Measurements from ENCODE around the gene STUM. TPM values are rescaled to one million over a fixed set of nuclear protein-coding genes. Genes with fewer than 3 reads are reported as not detected.
"Not testable (repeated sequence)": the region's sequence is repeated elsewhere in the genome, so short reads cannot be mapped to it uniquely, and the experiment has no call there.

The STUM gene
- polyA plus RNA-seq, 1 of the 3 experiments (the other 2 are of a cell fraction): not detected

- H3F3A ChIP-seq (replicated peaks; ENCODE audit: insufficient read depth): no peaks in the 10 kb centered on the region
- H3K27me3 ChIP-seq (ENCODE audit: insufficient read depth): no peaks in the 10 kb centered on the region
- WGBS (ENCODE audit: low lambda C conversion rate): 93% methylated on average over 8 of the region's 16 CpGs
- no peak overlapping the region for H3K4me2 ChIP-seq
- H3K4me1 ChIP-seq (ENCODE audit: control insufficient read depth in 1 of 2, insufficient read depth in 2 of 2, low read depth in 1 of 2, low read length in 1 of 2): peaks cover 0 to 5% of the 10 kb centered on the region in 2 experiments; a peak in 1 of 4 replicates
- no peaks in the 10 kb centered on the region for H3K9me3 ChIP-seq
- no peak overlapping the region for H2AFZ ChIP-seq (ENCODE audit: low read depth)
- H3K36me3 ChIP-seq (replicated peaks in 1 of 2; ENCODE audit: control insufficient read depth in 1 of 2, insufficient read depth in 2 of 2, low read length in 1 of 2): no peaks in the 10 kb centered on the region
- H3K27ac ChIP-seq (ENCODE audit: low read depth in 2 of 2, low read length in 1 of 2): no peak overlapping the region
- H3K9ac ChIP-seq: no peak overlapping the region
- H3K4me3 ChIP-seq (ENCODE audit: low read depth in 2 of 2, low read length in 1 of 2): no peak overlapping the region
- TF ChIP-seq IRF3 (IDR thresholded peaks at IDR 0.05; ENCODE audit: low read depth, low read length) (no peak), EP300 (IDR thresholded peaks at IDR 0.05; ENCODE audit: borderline replicate concordance in 1 of 2, low read depth in 1 of 2, low read length in 1 of 2) (no peak), EZH2phosphoT487 (IDR thresholded peaks at IDR 0.05; ENCODE audit: borderline replicate concordance, low read depth) (no peak)
- H3K9me2 ChIP-seq: no peaks in the 10 kb centered on the region
- POLR2A ChIA-PET: no interaction called here
- CTCF ChIA-PET: interaction anchor here (0.9 to 2.4 kb wide), 4 partner anchors 13 to 214 kb away, joined by 3 to 14 read pairs (median 8); no protein-coding TSS in a partner anchor
- no peak for DNase-seq
- no peaks in the 10 kb centered on the region for H3K79me2 ChIP-seq (ENCODE audit: insufficient read depth)
- no peaks in the 10 kb centered on the region for H4K20me1 ChIP-seq (ENCODE audit: insufficient read depth)
Observed at GRCh38 chr1:226638608-226639007, 90.0 kb downstream of the STUM start.

- 71% methylated on average over 5 of the region's 8 CpGs for WGBS (ENCODE audit: low lambda C conversion rate)
Observed at GRCh38 chr1:226639206-226639605, 90.6 kb downstream of the STUM start.

GRCh38 chr1:226639631-226640061, 91.1 kb downstream of the STUM start:
- TF ChIP-seq FOSL2 (IDR thresholded peaks at IDR 0.05; ENCODE audit: borderline replicate concordance, low read depth) (no peak), TAF1 (IDR thresholded peaks at IDR 0.05; ENCODE audit: borderline replicate concordance, low read depth, low read length) (no peak), MAX (IDR thresholded peaks at IDR 0.05; ENCODE audit: low read depth) (no peak), REST (IDR thresholded peaks at IDR 0.05; ENCODE audit: low read depth, low read length) (no peak), TEAD4 (IDR thresholded peaks at IDR 0.05; ENCODE audit: borderline replicate concordance, insufficient read depth) (no peak), MXI1 (IDR thresholded peaks at IDR 0.05; ENCODE audit: low read depth, low read length) (no peak), ELF1 (IDR thresholded peaks at IDR 0.05) (no peak), MEF2A (IDR thresholded peaks at IDR 0.05; ENCODE audit: borderline replicate concordance, low read depth) (no peak), RAD21 (IDR thresholded peaks at IDR 0.05; ENCODE audit: low read length) (no peak), GABPA (IDR thresholded peaks at IDR 0.05; ENCODE audit: low read depth) (no peak), POLR2AphosphoS5 (IDR thresholded peaks at IDR 0.05; ENCODE audit: low read depth, low read length) (no peak), EP300 (IDR thresholded peaks at IDR 0.05; ENCODE audit: borderline replicate concordance in 1 of 2, low read depth in 1 of 2, low read length in 1 of 2) (no peak)
- no peaks in the 10 kb centered on the region for H3K27me3 ChIP-seq (ENCODE audit: insufficient read depth)
- ChIA-PET POLR2A (interaction anchor here (0.7 kb wide), 1 partner anchor 185 kb away, joined by 3 read pairs; no protein-coding TSS in a partner anchor), CTCF (no interaction called here)
- no peaks in the 10 kb centered on the region for H3F3A ChIP-seq (replicated peaks; ENCODE audit: insufficient read depth)
- no peak overlapping the region for H3K27ac ChIP-seq (ENCODE audit: low read depth in 2 of 2, low read length in 1 of 2)
- no peaks in the 10 kb centered on the region for H3K36me3 ChIP-seq (replicated peaks in 1 of 2; ENCODE audit: control insufficient read depth in 1 of 2, insufficient read depth in 2 of 2, low read length in 1 of 2)
- peaks cover 0 to 5% of the 10 kb centered on the region in 2 experiments; a peak in 1 of 4 replicates for H3K4me1 ChIP-seq (ENCODE audit: control insufficient read depth in 1 of 2, insufficient read depth in 2 of 2, low read depth in 1 of 2, low read length in 1 of 2)
- no peaks in the 10 kb centered on the region for H3K79me2 ChIP-seq (ENCODE audit: insufficient read depth)
- no peak overlapping the region for H3K9ac ChIP-seq
- no peaks in the 10 kb centered on the region for H3K9me2 ChIP-seq
- H3K9me3 ChIP-seq: no peaks in the 10 kb centered on the region
- no peak overlapping the region for H3K4me3 ChIP-seq (ENCODE audit: low read depth in 2 of 2, low read length in 1 of 2)
- H2AFZ ChIP-seq (ENCODE audit: low read depth): no peak overlapping the region
- 87% methylated on average over 12 of the region's 18 CpGs for WGBS (ENCODE audit: low lambda C conversion rate)
- DNase-seq: no peak
- H3K4me2 ChIP-seq: no peak overlapping the region
- no peaks in the 10 kb centered on the region for H4K20me1 ChIP-seq (ENCODE audit: insufficient read depth)

More at GRCh38 chr1:226639206-226639605, 90.6 kb downstream of the STUM start:
- H3K9ac ChIP-seq; H3K9me3 ChIP-seq; H4K20me1 ChIP-seq (ENCODE audit: insufficient read depth); H3K79me2 ChIP-seq (ENCODE audit: insufficient read depth); H3K27ac ChIP-seq (ENCODE audit: low read depth in 2 of 2, low read length in 1 of 2); H3K4me2 ChIP-seq; H2AFZ ChIP-seq (ENCODE audit: low read depth); H3K4me3 ChIP-seq (ENCODE audit: low read depth in 2 of 2, low read length in 1 of 2); H3K4me1 ChIP-seq (ENCODE audit: control insufficient read depth in 1 of 2, insufficient read depth in 2 of 2, low read depth in 1 of 2, low read length in 1 of 2); H3F3A ChIP-seq (replicated peaks; ENCODE audit: insufficient read depth); H3K9me2 ChIP-seq; DNase-seq; H3K36me3 ChIP-seq (replicated peaks in 1 of 2; ENCODE audit: control insufficient read depth in 1 of 2, insufficient read depth in 2 of 2, low read length in 1 of 2); H3K27me3 ChIP-seq (ENCODE audit: insufficient read depth): not testable (repeated sequence)
- ChIA-PET CTCF (interaction anchor here (2.0 to 2.4 kb wide), 2 partner anchors 13 to 189 kb away, joined by 12 to 14 read pairs; no protein-coding TSS in a partner anchor), POLR2A (interaction anchor here (0.7 kb wide), 1 partner anchor 185 kb away, joined by 3 read pairs; no protein-coding TSS in a partner anchor)
